SK-N-SH (cell line): ENCODE measurements around the gene UBL4B. TPM values are rescaled to one million over a fixed set of nuclear protein-coding genes. Genes with fewer than 3 reads are reported as not detected.
"Not testable (repeated sequence)": the region's sequence is repeated elsewhere in the genome, so short reads cannot be mapped to it uniquely, and the experiment has no call there.

Source experiments
- CTCF ChIA-PET: fragments of 300-600, 350-600 bp; formaldehyde crosslinking; extraction: SDS; loops from one replicate; lab custom pipeline; 2021; lab: Yijun Ruan, JAX
- POLR2A ChIA-PET: fragments of 350-600 bp; sonication (Branson Sonifier 250); formaldehyde crosslinking; extraction: SDS; loops from one replicate; lab custom pipeline; 2020; ENCODE audit warnings: antibody characterized with exemption, inconsistent platforms; lab: Yijun Ruan, JAX
- DNase-seq: peaks from one replicate; pipeline ENCODE4 v3.0.0; 2012
- H2AFZ ChIP-seq: fragments of 200-600 bp; sonication (generic); 2 replicates; pipeline ENCODE4 v1.8.1; 2016; ENCODE audit warnings: antibody characterized with exemption, mild to moderate bottlenecking, low read depth
- H3F3A ChIP-seq: fragments of 200-600 bp; sonication (generic); replicated peaks from 2 replicates; pipeline ENCODE3; 2016; ENCODE audit warnings: antibody characterized with exemption, mild to moderate bottlenecking; ENCODE audit not compliant: insufficient read depth
- H3K27ac ChIP-seq, 2 experiments: fragments of 200-500 bp in 1 of 2; fragments of 200-600 bp in 1 of 2; sonication (Bioruptor generic) in 1 of 2; sonication (generic), shearing (Covaris generic) in 1 of 2; 2 replicates each; pipeline versions ENCODE4 v1.5.1 to v1.6.1; 2014 to 2016; ENCODE audit warnings: low read depth in 2 of 2, inconsistent platforms in 1 of 2, low read length in 1 of 2, mild to moderate bottlenecking in 1 of 2, mixed read lengths in 1 of 2
- H3K27me3 ChIP-seq: fragments of 200-600 bp; sonication (generic), shearing (Covaris generic); 2 replicates; pipeline ENCODE4 v1.6.1; 2016; ENCODE audit warnings: mixed run types; ENCODE audit not compliant: insufficient read depth
- H3K36me3 ChIP-seq, 2 experiments: fragments of 200-500 bp in 1 of 2; fragments of 200-600 bp in 1 of 2; sonication (Bioruptor generic) in 1 of 2; sonication (generic) in 1 of 2; replicated peaks in 1 of 2; 2 replicates each; pipeline versions ENCODE3 to v1.5.1; 2014 to 2016; ENCODE audit warnings: low read length in 1 of 2, mild to moderate bottlenecking in 1 of 2; ENCODE audit not compliant: insufficient read depth in 2 of 2, control insufficient read depth in 1 of 2
- H3K4me1 ChIP-seq, 2 experiments: fragments of 200-500 bp in 1 of 2; fragments of 200-600 bp in 1 of 2; sonication (Bioruptor generic) in 1 of 2; sonication (generic), shearing (Covaris generic) in 1 of 2; 2 replicates each; pipeline versions ENCODE4 v1.5.1 to v1.6.1; 2014 to 2016; ENCODE audit warnings: low read depth in 1 of 2, low read length in 1 of 2, mixed run types in 1 of 2; ENCODE audit not compliant: insufficient read depth in 2 of 2, control insufficient read depth in 1 of 2
- H3K4me2 ChIP-seq: fragments of 200-600 bp; sonication (generic), shearing (Covaris generic); 2 replicates; pipeline ENCODE4 v1.6.1; 2017; ENCODE audit warnings: mixed run types
- H3K4me3 ChIP-seq, 2 experiments: fragments of 200-500 bp in 1 of 2; fragments of 200-600 bp in 1 of 2; sonication (Bioruptor generic) in 1 of 2; sonication (generic), shearing (Covaris generic) in 1 of 2; 2 replicates each; pipeline versions ENCODE4 v1.5.1 to v1.8.1; 2014 to 2016; ENCODE audit warnings: low read depth in 2 of 2, inconsistent platforms in 1 of 2, low read length in 1 of 2, mild to moderate bottlenecking in 1 of 2, mixed read lengths in 1 of 2, moderate library complexity in 1 of 2
- H3K79me2 ChIP-seq: fragments of 200-600 bp; sonication (generic); 2 replicates; pipeline ENCODE4 v1.8.1; 2017; ENCODE audit warnings: mild to moderate bottlenecking; ENCODE audit not compliant: insufficient read depth
- H3K9ac ChIP-seq: fragments of 200-600 bp; sonication (generic); 2 replicates; pipeline ENCODE4 v1.6.1; 2017; ENCODE audit warnings: mixed run types
- H3K9me2 ChIP-seq: fragments of 200-600 bp; sonication (generic); 2 replicates; pipeline ENCODE4 v1.6.1; 2017; ENCODE audit warnings: mixed run types
- H3K9me3 ChIP-seq: fragments of 200-600 bp; sonication (generic); 2 replicates; pipeline ENCODE4 v1.6.1; 2017; ENCODE audit warnings: mixed run types, mild to moderate bottlenecking, moderate library complexity
- H4K20me1 ChIP-seq: fragments of 200-600 bp; sonication (generic); 2 replicates; pipeline ENCODE4 v1.6.1; 2017; ENCODE audit warnings: mild to moderate bottlenecking, mixed run types; ENCODE audit not compliant: insufficient read depth
- EP300 ChIP-seq, 2 experiments: IDR thresholded peaks; 2 replicates each; pipeline versions ENCODE4 v1.4.0 to v1.6.1; 2012; ENCODE audit warnings: borderline replicate concordance in 1 of 2, low read depth in 1 of 2, low read length in 1 of 2
- EZH2phosphoT487 ChIP-seq: fragments of 200-600 bp; sonication (generic); IDR thresholded peaks from 2 replicates; pipeline ENCODE4 v1.6.1; 2017; ENCODE audit warnings: low read depth, mixed run types, mild to moderate bottlenecking, antibody characterized with exemption, moderate library complexity, borderline replicate concordance
- FOXJ3 ChIP-seq: sonication (generic); formaldehyde crosslinking; IDR thresholded peaks from 2 replicates; pipeline ENCODE4 v1.5.1; 2020; ENCODE audit warnings: mild to moderate bottlenecking, missing genetic modification reagents
- GABPA ChIP-seq: IDR thresholded peaks from 2 replicates; pipeline ENCODE4 v1.4.0; 2012; ENCODE audit warnings: low read depth, mild to moderate bottlenecking
- MXI1 ChIP-seq: IDR thresholded peaks from 2 replicates; pipeline ENCODE4 v1.6.1; 2012; ENCODE audit warnings: mild to moderate bottlenecking, low read depth, low read length, improper control_type of control experiment
- NFIC ChIP-seq: IDR thresholded peaks from 2 replicates; pipeline ENCODE4 v1.4.0; 2012; ENCODE audit warnings: borderline replicate concordance
- NRF1 ChIP-seq: IDR thresholded peaks from 2 replicates; pipeline ENCODE4 v1.6.1; 2012; ENCODE audit warnings: low read depth, mild to moderate bottlenecking, low read length
- POLR2AphosphoS5 ChIP-seq: IDR thresholded peaks from 2 replicates; pipeline ENCODE4 v1.6.1; 2012; ENCODE audit warnings: low read depth, low read length
- RCOR1 ChIP-seq: fragments of 150-350 bp; IDR thresholded peaks from 2 replicates; pipeline ENCODE4 v1.6.1; 2017; ENCODE audit warnings: antibody characterized with exemption, low read length
- RFX5 ChIP-seq: IDR thresholded peaks from 2 replicates; pipeline ENCODE4 v1.6.1; 2012; ENCODE audit warnings: mild to moderate bottlenecking, improper control_type of control experiment, low read length
- SMC3 ChIP-seq: IDR thresholded peaks from 2 replicates; pipeline ENCODE4 v1.6.1; 2012; ENCODE audit warnings: low read depth, low read length, improper control_type of control experiment
- TCF12 ChIP-seq: IDR thresholded peaks from 2 replicates; pipeline ENCODE4 v1.4.0; 2012
- YY1 ChIP-seq: IDR thresholded peaks from 2 replicates; pipeline ENCODE4 v1.4.0; 2012; ENCODE audit warnings: low read depth, mild to moderate bottlenecking
- WGBS: methylation state at CpG from one replicate; pipeline ENCODE4 v1.1.6; 2017; ENCODE audit warnings: low lambda C conversion rate; 5-methylcytosine and 5-hydroxymethylcytosine counted together
- polyA plus RNA-seq, 3 experiments: library from polyadenylated mRNA; depleted of rRNA; stranded (reverse); fragments of >200 nt; gene quantifications; 2 replicates each; pipeline ENCODE4 v1.2.3, GENCODE V29; 2012
- TF ChIP-seq, protein P1 (sequence below): IDR thresholded peaks from 2 replicates; pipeline ENCODE4 v1.6.1; 2012; ENCODE audit warnings: mild to moderate bottlenecking, low read depth, low read length, moderate library complexity

Gene UBL4B
- polyA plus RNA-seq, 1 of the 3 experiments (the other 2 are of a cell fraction): not detected

DNA sequence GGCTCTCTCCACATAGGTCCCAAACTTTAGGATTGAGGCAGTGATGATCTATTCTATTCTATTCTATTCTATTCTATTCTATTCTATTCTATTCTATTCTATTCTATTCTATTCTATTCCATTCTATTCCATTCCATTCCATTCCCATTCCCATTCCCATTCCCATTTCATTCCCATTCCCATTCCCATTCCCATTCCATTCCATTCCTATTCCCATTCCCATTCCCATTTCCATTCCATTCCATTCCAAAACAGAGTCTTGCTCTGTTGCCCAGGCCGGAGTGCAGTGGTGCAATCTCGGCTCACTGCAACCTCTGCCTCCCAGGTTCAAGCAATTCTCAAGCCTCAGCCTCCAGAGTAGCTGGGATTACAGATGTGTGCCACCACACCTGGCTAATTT is 32.2 kb upstream of the UBL4B start:
- H3K4me2 ChIP-seq, H3K79me2 ChIP-seq, H3K9me3 ChIP-seq, H3F3A ChIP-seq, DNase-seq, POLR2A ChIA-PET, H3K4me3 ChIP-seq, H3K9ac ChIP-seq, H3K9me2 ChIP-seq, H3K27ac ChIP-seq, H3K27me3 ChIP-seq, H4K20me1 ChIP-seq, H3K4me1 ChIP-seq, H2AFZ ChIP-seq, H3K36me3 ChIP-seq: not testable (repeated sequence)
- CTCF ChIA-PET: interaction anchor here (2.1 to 51.7 kb wide), 3 partner anchors 8 to 31 kb away, joined by 14 to 1768 read pairs (median 20); partner anchors contain the start of gene STRIP1
- 86% methylated on average over 2 of the region's 2 CpGs for WGBS

DNA sequence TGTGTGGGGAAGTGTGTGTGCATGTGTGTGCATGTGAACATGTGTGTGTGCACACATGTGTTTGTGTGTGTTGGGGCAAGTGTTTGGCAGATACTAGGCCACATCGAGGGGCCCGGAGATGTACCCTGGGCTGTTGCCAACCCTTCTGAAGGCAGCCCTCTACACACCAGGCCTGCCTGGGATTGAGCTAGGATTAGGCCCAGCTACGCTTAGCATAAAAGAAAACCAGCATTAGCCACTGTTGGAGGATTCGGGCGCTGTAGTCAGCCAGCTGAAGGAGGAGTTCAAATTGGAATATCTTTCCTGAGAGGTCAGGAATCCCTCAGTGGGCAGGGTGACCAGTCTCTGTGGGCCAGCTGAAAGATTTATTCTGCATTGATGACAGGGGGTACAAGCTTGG is 31.2 kb upstream of the UBL4B start:
- H3K9ac ChIP-seq: no peak overlapping the region
- no peaks in the 10 kb centered on the region for H3K27me3 ChIP-seq
- H3K4me2 ChIP-seq: no peak overlapping the region
- H3K27ac ChIP-seq: no peak overlapping the region; a peak in 1 of 4 replicates
- WGBS: 79% methylated on average over 4 of the region's 5 CpGs
- H4K20me1 ChIP-seq: no peaks in the 10 kb centered on the region
- no peak for DNase-seq
- TF ChIP-seq TCF12 (no peak), YY1 (no peak), EP300 (IDR thresholded peaks at IDR 0.05; ENCODE audit: borderline replicate concordance in 1 of 2, low read depth in 1 of 2, low read length in 1 of 2) (no peak), SMC3 (no peak), FOXJ3 (CRISPR knock-in tag) (no peak), POLR2AphosphoS5 (no peak), RFX5 (no peak), NRF1 (no peak), RCOR1 (no peak), GABPA (no peak), EZH2phosphoT487 (no peak), MXI1 (no peak), NFIC (no peak)
- TF ChIP-seq, protein P1, sequence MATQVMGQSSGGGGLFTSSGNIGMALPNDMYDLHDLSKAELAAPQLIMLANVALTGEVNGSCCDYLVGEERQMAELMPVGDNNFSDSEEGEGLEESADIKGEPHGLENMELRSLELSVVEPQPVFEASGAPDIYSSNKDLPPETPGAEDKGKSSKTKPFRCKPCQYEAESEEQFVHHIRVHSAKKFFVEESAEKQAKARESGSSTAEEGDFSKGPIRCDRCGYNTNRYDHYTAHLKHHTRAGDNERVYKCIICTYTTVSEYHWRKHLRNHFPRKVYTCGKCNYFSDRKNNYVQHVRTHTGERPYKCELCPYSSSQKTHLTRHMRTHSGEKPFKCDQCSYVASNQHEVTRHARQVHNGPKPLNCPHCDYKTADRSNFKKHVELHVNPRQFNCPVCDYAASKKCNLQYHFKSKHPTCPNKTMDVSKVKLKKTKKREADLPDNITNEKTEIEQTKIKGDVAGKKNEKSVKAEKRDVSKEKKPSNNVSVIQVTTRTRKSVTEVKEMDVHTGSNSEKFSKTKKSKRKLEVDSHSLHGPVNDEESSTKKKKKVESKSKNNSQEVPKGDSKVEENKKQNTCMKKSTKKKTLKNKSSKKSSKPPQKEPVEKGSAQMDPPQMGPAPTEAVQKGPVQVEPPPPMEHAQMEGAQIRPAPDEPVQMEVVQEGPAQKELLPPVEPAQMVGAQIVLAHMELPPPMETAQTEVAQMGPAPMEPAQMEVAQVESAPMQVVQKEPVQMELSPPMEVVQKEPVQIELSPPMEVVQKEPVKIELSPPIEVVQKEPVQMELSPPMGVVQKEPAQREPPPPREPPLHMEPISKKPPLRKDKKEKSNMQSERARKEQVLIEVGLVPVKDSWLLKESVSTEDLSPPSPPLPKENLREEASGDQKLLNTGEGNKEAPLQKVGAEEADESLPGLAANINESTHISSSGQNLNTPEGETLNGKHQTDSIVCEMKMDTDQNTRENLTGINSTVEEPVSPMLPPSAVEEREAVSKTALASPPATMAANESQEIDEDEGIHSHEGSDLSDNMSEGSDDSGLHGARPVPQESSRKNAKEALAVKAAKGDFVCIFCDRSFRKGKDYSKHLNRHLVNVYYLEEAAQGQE: no peak
- H3K9me2 ChIP-seq: no peaks in the 10 kb centered on the region
- no peak overlapping the region for H3K4me3 ChIP-seq
- H3K9me3 ChIP-seq: no peaks in the 10 kb centered on the region
- POLR2A ChIA-PET: no interaction called here
- H3F3A ChIP-seq: no peaks in the 10 kb centered on the region
- H3K4me1 ChIP-seq: peaks cover 0 to 7% of the 10 kb centered on the region in 2 experiments; a peak in 1 of 4 replicates
- H2AFZ ChIP-seq: no peak overlapping the region
- no peaks in the 10 kb centered on the region for H3K79me2 ChIP-seq
- CTCF ChIA-PET: interaction anchor here (0.6 to 51.7 kb wide), 6 partner anchors 10 to 232 kb away, joined by 3 to 1768 read pairs (median 8); partner anchors contain the start of gene STRIP1
- no peaks in the 10 kb centered on the region for H3K36me3 ChIP-seq
